Activated CD4-positive, alpha-beta T cell treated with anti-CD3 and anti-CD28 coated beads, Interleukin-2, amount 50 U/mL, for 48 hours (primary cell): ENCODE data around the gene MARS2.
"Not testable (repeated sequence)": the region's sequence is repeated elsewhere in the genome, so short reads cannot be mapped to it uniquely, and the experiment has no call there.

Experiments used
- DNase-seq, 2 experiments: peaks; one replicate each; pipeline ENCODE4 v3.0.0-alpha.2; 2020

MARS2 gene

DNA sequence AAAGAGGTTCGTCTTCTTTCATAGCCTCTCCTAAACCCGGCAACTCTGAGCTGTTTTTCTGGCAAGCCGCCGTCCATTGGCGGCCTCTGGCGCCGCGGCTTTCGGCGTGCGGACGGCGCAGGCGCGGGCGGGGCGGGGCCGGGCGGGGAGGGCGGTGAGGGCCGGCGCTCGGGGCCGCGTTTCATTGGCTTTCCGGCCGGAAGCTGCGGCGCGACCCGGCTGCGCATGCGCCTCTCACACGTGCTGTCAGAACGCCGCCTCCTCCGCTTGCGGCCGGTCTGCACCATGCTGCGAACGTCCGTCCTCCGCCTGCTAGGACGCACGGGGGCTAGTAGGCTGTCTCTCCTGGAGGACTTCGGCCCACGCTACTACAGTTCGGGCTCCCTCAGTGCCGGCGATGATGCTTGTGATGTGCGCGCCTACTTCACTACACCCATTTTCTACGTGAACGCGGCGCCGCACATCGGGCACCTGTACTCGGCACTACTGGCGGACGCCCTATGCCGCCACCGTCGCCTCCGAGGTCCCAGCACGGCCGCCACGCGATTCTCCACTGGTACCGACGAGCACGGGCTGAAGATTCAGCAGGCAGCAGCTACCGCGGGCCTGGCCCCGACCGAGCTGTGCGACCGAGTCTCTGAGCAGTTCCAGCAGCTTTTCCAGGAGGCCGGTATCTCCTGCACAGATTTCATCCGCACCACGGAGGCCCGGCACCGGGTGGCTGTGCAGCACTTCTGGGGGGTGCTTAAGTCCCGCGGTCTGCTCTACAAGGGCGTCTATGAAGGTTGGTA is at the start of gene MARS2:
TSS of gene MARS2 (plus strand) at position 249 of the 791 bp plus-strand sequence. CDS start at position 286, 37 bp downstream.
- DNase-seq, result peak; percentile 90 to 91

DNA sequence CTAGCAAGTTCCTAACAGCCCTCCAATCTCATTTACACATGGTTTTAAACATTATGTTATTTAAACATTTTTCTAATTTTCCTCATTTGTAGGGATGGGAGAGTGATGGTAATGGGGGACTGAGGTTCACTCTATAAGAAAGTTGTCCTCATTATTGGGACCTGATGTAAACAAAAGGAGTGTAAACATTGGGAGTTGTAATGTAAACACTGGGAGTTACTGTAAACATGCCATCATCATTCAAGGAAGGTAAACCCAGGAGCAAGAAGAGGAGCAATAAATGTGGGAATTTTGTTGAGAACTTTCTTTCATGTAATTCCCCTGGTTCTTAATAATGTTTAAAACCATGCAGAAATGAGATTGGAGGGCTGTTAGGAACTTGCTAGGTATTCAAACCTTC is 47.6 kb upstream of the MARS2 start:
- no peak for DNase-seq

DNA sequence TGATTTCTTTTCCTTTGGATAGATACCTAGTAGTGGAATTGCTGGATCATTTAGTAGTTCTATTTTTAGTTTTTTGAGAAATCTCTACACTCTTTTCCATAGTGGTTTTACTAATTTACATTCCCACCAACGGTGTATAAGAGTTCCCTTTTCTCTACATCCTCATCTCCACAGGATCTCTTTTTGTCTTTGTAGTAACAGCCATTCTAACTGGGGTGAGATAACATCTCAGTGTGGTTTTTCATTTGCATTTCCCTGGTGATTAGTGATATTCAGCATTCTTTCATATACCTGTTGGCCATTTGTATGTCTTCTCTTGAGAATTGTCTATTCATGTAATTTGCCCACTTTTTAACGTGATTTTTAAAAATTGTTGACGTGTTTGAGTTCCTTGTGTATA is 43.5 kb upstream of the MARS2 start:
- no peak for DNase-seq

- DNase-seq, result no peak
Measured at GRCh38 chr2:197666277-197666676, 38.9 kb upstream of the MARS2 start.

DNA sequence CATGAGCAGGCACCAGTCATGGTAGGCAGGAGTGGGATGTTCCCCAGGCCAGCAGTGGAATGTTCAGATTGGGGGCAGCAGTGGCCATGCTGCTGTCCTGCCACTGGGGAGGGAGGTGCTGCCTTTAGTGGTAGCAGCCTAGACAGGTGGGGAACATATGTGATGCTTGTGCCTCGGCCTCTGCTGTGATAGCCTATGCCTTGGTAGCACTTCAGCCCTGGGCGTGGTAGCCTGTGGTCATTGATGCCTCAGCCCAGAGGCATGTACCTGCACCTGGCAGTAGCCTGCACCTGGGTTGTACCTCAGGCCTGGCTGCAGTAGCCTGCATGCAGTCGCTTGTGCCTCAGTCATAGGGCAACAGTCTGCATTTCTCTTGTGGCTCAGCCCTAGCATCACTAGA is 36.9 kb upstream of the MARS2 start:
- no peak for DNase-seq

GRCh38 chr2:197669077-197669476 is 36.1 kb upstream of the MARS2 start:
- DNase-seq, result no peak

GRCh38 chr2:197672371-197672893 is 32.7 kb upstream of the MARS2 start:
- no peak for DNase-seq

DNA sequence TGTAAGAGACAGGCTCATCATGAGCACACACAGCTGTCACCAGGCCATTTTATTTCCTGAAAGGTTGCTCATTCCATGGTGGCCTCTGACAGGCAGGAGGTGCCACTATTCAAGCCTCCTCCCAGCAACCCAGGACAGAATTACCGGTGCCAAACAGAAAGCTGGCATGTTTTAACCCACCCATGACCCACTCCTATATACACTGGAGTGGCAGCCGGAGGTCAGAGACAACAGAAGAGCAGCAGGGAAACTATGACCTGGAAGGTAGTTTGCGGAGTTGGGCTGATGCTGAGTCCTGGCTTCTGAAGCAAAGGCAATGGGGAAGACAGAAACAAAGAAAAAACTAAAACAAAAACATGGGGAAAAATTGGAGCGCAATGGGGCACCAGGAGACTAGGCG is 32.1 kb upstream of the MARS2 start:
- no peak for DNase-seq

GRCh38 chr2:197673606-197674005 is 31.6 kb upstream of the MARS2 start:
- DNase-seq, result no peak

- DNase-seq, result no peak
Measured at GRCh38 chr2:197674060-197674459, 31.1 kb upstream of the MARS2 start.

- no peak for DNase-seq
Measured at GRCh38 chr2:197674591-197674990, 30.6 kb upstream of the MARS2 start.

DNA sequence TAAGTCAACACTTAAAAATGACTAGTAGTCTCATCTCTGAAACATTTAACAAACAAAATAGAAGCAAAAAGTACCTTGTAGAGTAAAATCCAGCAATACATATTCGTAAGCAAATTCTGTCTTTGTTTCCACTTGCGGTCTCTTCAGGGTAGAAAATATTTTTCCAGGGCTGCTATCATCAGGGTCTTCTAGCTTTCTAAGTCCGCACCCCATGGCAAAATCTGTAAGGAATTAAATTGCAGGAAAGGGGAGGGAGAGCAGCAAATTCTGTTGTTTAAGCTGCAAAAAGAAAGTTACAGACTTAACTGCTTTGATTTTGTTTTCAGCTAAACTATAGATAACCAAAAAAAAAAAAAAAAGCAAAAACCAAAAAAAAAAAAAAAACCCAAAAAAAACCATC is 29.9 kb upstream of the MARS2 start, which contains the start of gene RFTN2:
TSS of gene RFTN2 (minus strand) at position 342 of the 400 bp plus-strand sequence. CDS start at position 213, 129 bp downstream.
- DNase-seq, result no peak

DNA sequence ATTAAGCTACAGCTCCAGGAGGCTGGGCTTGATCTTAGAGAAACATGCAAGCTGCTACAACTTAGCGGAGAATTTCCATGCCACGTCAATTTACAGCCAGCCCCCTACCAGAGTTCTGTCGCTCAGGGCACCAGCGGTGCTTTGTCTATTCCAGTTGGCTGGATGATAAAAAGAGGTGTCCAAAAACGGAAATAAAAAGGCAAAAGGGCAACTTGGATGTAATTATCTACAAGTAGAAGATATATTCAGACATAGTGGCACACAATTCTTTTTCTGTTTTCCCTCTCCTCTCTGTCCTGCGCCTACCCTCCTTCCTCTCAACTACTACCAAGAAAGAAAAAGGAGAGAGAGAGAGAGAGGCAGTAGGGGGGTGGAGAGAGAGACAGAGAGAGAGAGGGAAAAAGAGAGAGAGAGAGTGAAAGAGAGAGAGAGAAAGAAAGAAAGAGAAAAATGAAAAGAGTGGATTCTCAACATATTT is 29.4 kb upstream of the MARS2 start:
- DNase-seq, result no peak

DNA sequence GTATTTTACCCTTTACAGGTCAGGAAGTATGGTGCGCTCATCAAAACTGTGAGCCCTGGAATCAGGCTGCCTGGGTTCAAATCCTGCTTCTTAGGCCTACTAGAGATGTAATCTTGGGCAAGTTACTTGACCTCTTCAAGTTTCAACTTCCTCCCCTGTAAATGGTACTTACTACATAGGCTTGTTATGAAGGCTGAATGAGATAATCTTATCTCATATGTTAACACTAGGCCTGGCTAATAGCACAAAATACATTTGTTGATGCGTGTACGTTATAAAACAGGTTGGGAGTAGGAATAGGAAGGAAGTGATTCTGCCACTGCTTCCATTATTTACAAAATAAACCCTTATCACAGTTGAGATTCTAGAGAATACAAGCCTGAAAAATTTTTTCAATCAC is 28.1 kb upstream of the MARS2 start:
- DNase-seq, result no peak

GRCh38 chr2:197677483-197677882 is 27.7 kb upstream of the MARS2 start:
- no peak for DNase-seq

DNA sequence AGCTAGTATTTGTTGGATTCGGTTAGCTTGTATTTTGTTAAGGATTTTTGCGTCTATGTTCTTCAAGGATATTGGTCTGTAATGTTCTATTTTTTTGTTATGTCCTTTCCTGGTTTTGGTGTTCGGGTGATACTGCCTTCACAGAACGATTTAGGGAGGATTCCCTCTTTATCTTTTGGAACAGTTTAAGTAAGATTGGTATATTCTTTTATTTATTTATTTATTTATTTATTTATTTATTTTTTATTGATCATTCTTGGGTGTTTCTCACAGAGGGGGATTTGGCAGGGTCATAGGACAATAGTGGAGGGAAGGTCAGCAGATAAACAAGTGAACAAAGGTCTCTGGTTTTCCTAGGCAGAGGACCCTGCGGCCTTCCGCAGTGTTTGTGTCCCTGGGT is 10.0 kb upstream of the MARS2 start:
- DNase-seq, result not testable (repeated sequence)

- not testable (repeated sequence) for DNase-seq
Measured at GRCh38 chr2:197695971-197696370, 9.2 kb upstream of the MARS2 start.

- DNase-seq, result not testable (repeated sequence)
Measured at GRCh38 chr2:197696571-197696970, 8.6 kb upstream of the MARS2 start.

GRCh38 chr2:197699724-197700123 is 5.4 kb upstream of the MARS2 start:
- DNase-seq, result not testable (repeated sequence)

DNA sequence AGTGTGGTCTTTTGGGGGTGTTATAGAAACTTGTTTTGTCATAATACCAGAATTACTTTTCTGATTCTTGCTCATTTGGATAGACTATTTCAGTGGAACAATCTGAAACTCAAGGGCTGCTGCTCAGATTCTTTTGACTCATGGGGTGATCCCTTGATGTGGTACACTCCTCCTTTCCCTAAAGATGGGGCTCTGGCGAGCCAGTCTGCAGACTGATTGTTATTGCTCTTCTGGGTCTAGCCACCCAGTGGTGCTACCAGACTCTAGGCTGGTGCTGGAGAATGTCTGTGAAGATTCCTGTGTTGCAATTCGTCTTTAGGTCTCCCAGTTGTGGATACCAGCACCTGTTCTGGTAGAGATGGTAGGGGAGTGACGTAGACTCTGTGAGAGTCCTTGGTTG is 4.2 kb upstream of the MARS2 start:
- DNase-seq, result no peak

DNA sequence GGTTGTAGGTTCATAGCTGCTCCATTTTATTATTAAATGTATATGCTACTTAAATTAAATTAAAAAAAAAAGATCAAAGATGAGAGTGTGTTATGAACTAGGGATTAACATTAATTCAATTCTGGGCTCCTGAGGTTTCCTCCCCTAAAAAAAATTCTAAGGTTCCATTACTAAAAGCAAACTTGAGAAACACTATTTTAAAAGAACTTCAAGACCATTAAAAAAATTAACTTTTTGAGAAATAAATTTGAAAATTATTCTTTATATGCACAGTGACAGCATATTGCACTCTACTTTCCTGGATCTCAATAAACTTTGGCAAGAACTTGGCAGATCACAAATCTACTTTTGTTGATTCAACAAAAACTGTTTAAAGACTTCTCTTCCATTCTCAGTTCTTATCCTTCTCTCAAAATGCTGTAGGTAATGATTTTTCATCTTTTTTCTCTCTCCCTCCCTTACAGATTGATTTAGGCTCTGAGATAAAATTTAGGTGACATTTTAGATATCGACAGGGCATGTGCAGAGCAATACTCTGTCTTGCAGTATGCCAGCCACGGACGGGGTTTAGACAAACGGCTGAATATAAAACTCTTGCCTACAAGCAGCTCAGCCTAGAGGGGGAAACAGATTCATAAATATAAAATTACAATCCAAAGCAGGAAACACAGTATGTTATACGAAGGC is 592 bp upstream of the MARS2 start:
- DNase-seq, result no peak

DNA sequence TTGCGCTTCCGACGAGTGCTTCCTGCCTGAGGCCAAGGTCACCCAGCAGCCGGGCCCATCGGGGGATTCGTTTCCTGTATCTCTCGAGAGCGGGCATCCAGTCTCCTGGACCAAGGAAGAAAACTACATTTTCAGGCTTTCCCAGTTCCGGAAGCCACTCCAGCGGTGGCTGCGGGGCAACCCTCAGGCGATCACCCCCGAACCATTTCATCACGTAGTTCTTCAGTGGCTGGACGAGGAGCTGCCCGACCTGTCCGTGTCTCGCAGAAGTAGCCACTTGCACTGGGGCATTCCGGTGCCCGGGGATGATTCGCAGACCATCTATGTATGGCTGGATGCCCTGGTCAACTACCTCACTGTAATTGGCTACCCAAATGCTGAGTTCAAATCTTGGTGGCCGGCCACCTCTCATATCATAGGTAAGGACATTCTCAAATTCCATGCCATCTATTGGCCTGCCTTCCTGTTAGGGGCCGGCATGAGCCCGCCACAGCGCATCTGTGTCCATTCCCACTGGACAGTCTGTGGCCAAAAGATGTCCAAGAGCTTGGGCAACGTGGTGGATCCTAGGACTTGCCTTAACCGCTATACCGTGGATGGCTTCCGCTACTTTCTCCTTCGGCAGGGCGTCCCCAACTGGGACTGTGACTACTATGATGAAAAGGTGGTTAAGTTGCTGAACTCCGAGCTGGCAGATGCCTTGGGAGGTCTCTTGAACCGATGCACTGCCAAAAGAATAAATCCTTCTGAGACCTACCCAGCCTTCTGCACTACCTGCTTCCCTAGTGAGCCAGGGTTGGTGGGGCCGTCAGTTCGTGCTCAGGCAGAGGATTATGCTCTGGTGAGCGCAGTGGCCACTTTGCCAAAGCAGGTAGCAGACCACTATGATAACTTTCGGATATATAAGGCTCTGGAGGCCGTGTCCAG is 1.0 kb downstream of the MARS2 start:
- DNase-seq, result no peak

- no peak for DNase-seq
Measured at GRCh38 chr2:197706839-197707207, 1.7 kb downstream of the MARS2 start.
